Measurements from ENCODE around the gene NADSYN1. TPM values are rescaled to one million over a fixed set of nuclear protein-coding genes. Genes with fewer than 3 reads are reported as not detected.
A peak's percentile ranks its signal among the peaks of the same experiment; 100 is the strongest.

NADSYN1 gene
- total and polyA plus RNA-seq, 2 experiments from 2014 or later, result 46.8 to 68.9 TPM

- no peak for DNase-seq (ENCODE audit: low read depth in 1 of 2, low spot score in 1 of 2)
- Histone ChIP-seq H3K4me3 (no peak overlapping the region), H3K4me1 (ENCODE audit: low read depth) (no peaks in the 10 kb centered on the region), H3K27me3 (no peaks in the 10 kb centered on the region), H3K9me3 (ENCODE audit: low read depth) (no peaks in the 10 kb centered on the region), H3K27ac (no peak overlapping the region), H3K36me3 (no peaks in the 10 kb centered on the region)
- no peak for TF ChIP-seq CTCF (IDR thresholded peaks at IDR 0.05; ENCODE audit: low read depth, low read length)
Measured at GRCh38 chr11:71423181-71423790, 29.7 kb upstream of the NADSYN1 start.

- Histone ChIP-seq H3K4me1 (ENCODE audit: low read depth) (no peaks in the 10 kb centered on the region), H3K36me3 (no peaks in the 10 kb centered on the region), H3K4me3 (no peak overlapping the region), H3K27ac (no peak overlapping the region), H3K27me3 (no peaks in the 10 kb centered on the region), H3K9me3 (ENCODE audit: low read depth) (no peaks in the 10 kb centered on the region)
- TF ChIP-seq CTCF (IDR thresholded peaks at IDR 0.05; ENCODE audit: low read depth, low read length), result no peak
- DNase-seq (ENCODE audit: low read depth in 1 of 2, low spot score in 1 of 2), result no peak
Measured at GRCh38 chr11:71425409-71425808, 27.6 kb upstream of the NADSYN1 start.

- H3K36me3 ChIP-seq, result no peaks in the 10 kb centered on the region
- H3K4me3 ChIP-seq, result no peak overlapping the region
- no peaks in the 10 kb centered on the region for H3K27me3 ChIP-seq
- DNase-seq (ENCODE audit: low read depth in 1 of 2, low spot score in 1 of 2), result no peak
- no peak for TF ChIP-seq CTCF (IDR thresholded peaks at IDR 0.05; ENCODE audit: low read depth, low read length)
- H3K9me3 ChIP-seq (ENCODE audit: low read depth), result no peaks in the 10 kb centered on the region
- H3K4me1 ChIP-seq (ENCODE audit: low read depth), result no peaks in the 10 kb centered on the region
- H3K27ac ChIP-seq, result no peak overlapping the region
Measured at GRCh38 chr11:71425860-71426259, 27.1 kb upstream of the NADSYN1 start.

GRCh38 chr11:71426413-71426812, 26.6 kb upstream of the NADSYN1 start:
- DNase-seq (ENCODE audit: low read depth in 1 of 2, low spot score in 1 of 2), result no peak
- no peaks in the 10 kb centered on the region for H3K9me3 ChIP-seq (ENCODE audit: low read depth)
- no peaks in the 10 kb centered on the region for H3K27me3 ChIP-seq
- no peak for TF ChIP-seq CTCF (IDR thresholded peaks at IDR 0.05; ENCODE audit: low read depth, low read length)
- H3K36me3 ChIP-seq, result no peaks in the 10 kb centered on the region
- no peak overlapping the region for H3K27ac ChIP-seq
- no peaks in the 10 kb centered on the region for H3K4me1 ChIP-seq (ENCODE audit: low read depth)
- H3K4me3 ChIP-seq, result no peak overlapping the region

GRCh38 chr11:71428861-71429435, 24.1 kb upstream of the NADSYN1 start:
- peak in 1 of 2 donors; percentile 90 for DNase-seq (ENCODE audit: low read depth in 1 of 2, low spot score in 1 of 2)
- H3K27me3 ChIP-seq, result no peaks in the 10 kb centered on the region
- H3K27ac ChIP-seq, result no peak overlapping the region
- H3K4me3 ChIP-seq, result no peak overlapping the region
- no peaks in the 10 kb centered on the region for H3K4me1 ChIP-seq (ENCODE audit: low read depth)
- no peak for TF ChIP-seq CTCF (IDR thresholded peaks at IDR 0.05; ENCODE audit: low read depth, low read length)
- no peaks in the 10 kb centered on the region for H3K9me3 ChIP-seq (ENCODE audit: low read depth)
- no peaks in the 10 kb centered on the region for H3K36me3 ChIP-seq
